Chondrocyte (in vitro differentiated cells): ENCODE measurements around the gene SDSL. TPM values are rescaled to one million over a fixed set of nuclear protein-coding genes. Genes with fewer than 3 reads are reported as not detected.

ENCODE experiments used
- DNase-seq: peaks from one replicate; pipeline ENCODE4 v3.0.0; 2021; ENCODE audit warnings: mixed read lengths, low spot score
- H3K27ac Mint-ChIP-seq: one replicate; pipeline ENCODE4 v1.8.0; 2021; ENCODE audit warnings: mild to moderate bottlenecking, moderate library complexity, mixed read lengths; ENCODE audit not compliant: unreplicated experiment
- H3K27me3 Mint-ChIP-seq: 2 replicates; pipeline ENCODE4 v1.8.0; 2021; ENCODE audit warnings: low read depth, mixed read lengths
- H3K36me3 Mint-ChIP-seq: 2 replicates; pipeline ENCODE4 v1.8.0; 2021; ENCODE audit warnings: low read depth, mixed read lengths
- H3K4me1 Mint-ChIP-seq: 2 replicates; pipeline ENCODE4 v1.8.0; 2021; ENCODE audit warnings: low read depth, mild to moderate bottlenecking, mixed read lengths
- H3K4me3 Mint-ChIP-seq: one replicate; pipeline ENCODE4 v1.8.0; 2021; ENCODE audit warnings: mild to moderate bottlenecking, moderate library complexity, mixed read lengths; ENCODE audit not compliant: unreplicated experiment
- H3K9me3 Mint-ChIP-seq: 2 replicates; pipeline ENCODE4 v1.8.0; 2021; ENCODE audit warnings: low read depth, mixed read lengths
- CTCF ChIP-seq: fragments of 200-600 bp; sonication (generic); IDR thresholded peaks from 2 replicates; pipeline ENCODE4 v1.5.0; 2021; ENCODE audit warnings: antibody characterized with exemption, mild to moderate bottlenecking, moderate library complexity
- total RNA-seq: library from RNA; stranded (reverse); gene quantifications from 3 replicates; pipeline ENCODE4 v1.2.1, GENCODE V29; 2021

Gene SDSL
- total RNA-seq, 1 donor from 2014 or later, result 8.4 TPM

- Mint-ChIP-seq H3K9me3 (no peaks in the 10 kb centered on the region), H3K27ac (no peak overlapping the region), H3K27me3 (peaks cover 11% of the 10 kb centered on the region), H3K4me1 (no peaks in the 10 kb centered on the region), H3K4me3 (no peak overlapping the region), H3K36me3 (no peaks in the 10 kb centered on the region)
- no peak for TF ChIP-seq CTCF
- no peak for DNase-seq
These were observed 25.2 kb upstream of the SDSL start for GRCh38 chr12:113396828-113397496.

- no peak for DNase-seq
- Mint-ChIP-seq H3K27me3 (peaks cover 11% of the 10 kb centered on the region), H3K9me3 (no peaks in the 10 kb centered on the region), H3K4me1 (no peaks in the 10 kb centered on the region), H3K4me3 (no peak overlapping the region), H3K27ac (no peak overlapping the region), H3K36me3 (no peaks in the 10 kb centered on the region)
- TF ChIP-seq CTCF, result no peak
These were observed 24.5 kb upstream of the SDSL start for GRCh38 chr12:113397497-113398197.

- DNase-seq, result no peak
These were observed 23.6 kb upstream of the SDSL start for GRCh38 chr12:113398346-113399290.

GRCh38 chr12:113399490-113399889 lies 22.7 kb upstream of the SDSL start:
- H3K9me3 Mint-ChIP-seq, result no peaks in the 10 kb centered on the region
- DNase-seq, result no peak
- no peak overlapping the region for H3K4me3 Mint-ChIP-seq
- H3K4me1 Mint-ChIP-seq, result peaks cover 5% of the 10 kb centered on the region
- TF ChIP-seq CTCF, result no peak
- no peaks in the 10 kb centered on the region for H3K36me3 Mint-ChIP-seq
- H3K27me3 Mint-ChIP-seq, result peaks cover 11% of the 10 kb centered on the region
- no peak overlapping the region for H3K27ac Mint-ChIP-seq

More at GRCh38 chr12:113398346-113399290, 23.6 kb upstream of the SDSL start:
- Mint-ChIP-seq H3K27me3 (peaks cover 11% of the 10 kb centered on the region), H3K4me3 (no peak overlapping the region), H3K27ac (no peak overlapping the region), H3K9me3 (no peaks in the 10 kb centered on the region), H3K36me3 (no peaks in the 10 kb centered on the region), H3K4me1 (no peaks in the 10 kb centered on the region)
- no peak for TF ChIP-seq CTCF

GRCh38 chr12:113400362-113400761 lies 21.8 kb upstream of the SDSL start:
- H3K9me3 Mint-ChIP-seq, result no peaks in the 10 kb centered on the region
- no peak overlapping the region for H3K27ac Mint-ChIP-seq
- no peaks in the 10 kb centered on the region for H3K36me3 Mint-ChIP-seq
- peaks cover 11% of the 10 kb centered on the region for H3K27me3 Mint-ChIP-seq
- H3K4me3 Mint-ChIP-seq, result no peak overlapping the region
- no peak for TF ChIP-seq CTCF
- peaks cover 5% of the 10 kb centered on the region for H3K4me1 Mint-ChIP-seq
- DNase-seq, result no peak
